Stimulated activated CD4-positive, alpha-beta T cell treated with anti-CD3 and anti-CD28 coated beads, TNF-alpha, amount 100 ng/mL, for 1 hour (primary cell): ENCODE measurements around the gene SCAMP3.
A peak's percentile ranks its signal among the peaks of the same experiment; 100 is the strongest.
"Not testable (repeated sequence)": the region's sequence is repeated elsewhere in the genome, so short reads cannot be mapped to it uniquely, and the experiment has no call there.

ENCODE experiments used
- DNase-seq, 3 donors: peaks; one replicate each; pipeline ENCODE4 v3.0.0-alpha.2; 2020; ENCODE audit warnings: low read depth in 3 of 3, low spot score in 1 of 3

The SCAMP3 gene

GRCh38 chr1:155255243-155256007, 6.7 kb downstream of the SCAMP3 start, which contains the start of gene ENTREP3:
Gene ENTREP3, minus strand, starts transcription at chr1:155255483. Its CDS starts 606 bp downstream, at chr1:155254877.
- peak in 2 of 3 donors; percentile 51 to 69 for DNase-seq

- no peak for DNase-seq
These were observed 7.4 kb downstream of the SCAMP3 start for GRCh38 chr1:155254714-155255242.

GRCh38 chr1:155254228-155254713, 7.9 kb downstream of the SCAMP3 start:
- DNase-seq: no peak

- no peak for DNase-seq
These were observed 8.4 kb downstream of the SCAMP3 start for GRCh38 chr1:155253797-155254196.

GRCh38 chr1:155253208-155253607, 9.0 kb downstream of the SCAMP3 start:
- DNase-seq: no peak

GRCh38 chr1:155251566-155251965, 10.6 kb downstream of the SCAMP3 start:
- DNase-seq: no peak

- peak; percentile 91 to 97 (median 93) for DNase-seq
These were observed 11.3 kb downstream of the SCAMP3 start for GRCh38 chr1:155250633-155251449.

- no peak for DNase-seq
These were observed 11.9 kb downstream of the SCAMP3 start for GRCh38 chr1:155250246-155250632.

- no peak for DNase-seq
These were observed 14.2 kb downstream of the SCAMP3 start for GRCh38 chr1:155247667-155248553.

- DNase-seq: not testable (repeated sequence)
These were observed 15.4 kb downstream of the SCAMP3 start for GRCh38 chr1:155246796-155247195.

- no peak for DNase-seq
These were observed 17.0 kb downstream of the SCAMP3 start for GRCh38 chr1:155245163-155245524.

- DNase-seq: peak; percentile 71 to 87 (median 83)
These were observed 17.6 kb downstream of the SCAMP3 start for GRCh38 chr1:155244368-155245162.

- no peak for DNase-seq
These were observed 19.3 kb downstream of the SCAMP3 start for GRCh38 chr1:155242805-155243358.

- DNase-seq: no peak
These were observed 20.3 kb downstream of the SCAMP3 start for GRCh38 chr1:155241841-155242264.

GRCh38 chr1:155241069-155241679, 21.0 kb downstream of the SCAMP3 start:
- DNase-seq: peak in 1 of 3 donors; percentile 25

GRCh38 chr1:155236451-155236850, 25.7 kb downstream of the SCAMP3 start:
- no peak for DNase-seq

- DNase-seq: not testable (repeated sequence)
These were observed 26.8 kb downstream of the SCAMP3 start for GRCh38 chr1:155235375-155235774.

- DNase-seq: not testable (repeated sequence)
These were observed 28.7 kb downstream of the SCAMP3 start for GRCh38 chr1:155233502-155233901.
